Adipocyte (in vitro differentiated cells): Measurements from ENCODE around the gene KCNIP1.

Experiments
- DNase-seq: peaks from one replicate; pipeline ENCODE4 v3.0.0-alpha.2; 2015; ENCODE audit warnings: low read depth
- H3K27me3 ChIP-seq: replicated peaks from 2 replicates; pipeline ENCODE4 v1.7.0; 2013; ENCODE audit warnings: mild to moderate bottlenecking, low read length, moderate library complexity; ENCODE audit not compliant: control insufficient read depth, insufficient read depth
- H3K36me3 ChIP-seq: 2 replicates; pipeline ENCODE4 v1.7.0; 2013; ENCODE audit warnings: low read length, mild to moderate bottlenecking, moderate library complexity; ENCODE audit not compliant: control insufficient read depth, insufficient read depth, severe bottlenecking
- H3K4me1 ChIP-seq: 2 replicates; pipeline ENCODE4 v1.7.0; 2013; ENCODE audit warnings: mild to moderate bottlenecking, low read length, moderate library complexity; ENCODE audit not compliant: control insufficient read depth, insufficient read depth
- H3K4me3 ChIP-seq: 2 replicates; pipeline ENCODE4 v1.7.0; 2013; ENCODE audit warnings: mild to moderate bottlenecking, low read length, moderate library complexity
- H3K9ac ChIP-seq: 2 replicates; pipeline ENCODE4 v1.7.0; 2013; ENCODE audit warnings: mild to moderate bottlenecking, low read length, moderate library complexity
- H3K9me3 ChIP-seq: 2 replicates; pipeline ENCODE4 v1.7.0; 2013; ENCODE audit warnings: mild to moderate bottlenecking, low read length, moderate library complexity; ENCODE audit not compliant: control insufficient read depth

Gene KCNIP1

GRCh38 chr5:170473642-170474041, 30.2 kb upstream of the KCNIP1 start:
- DNase-seq = no peak
- peaks cover 7% of the 10 kb centered on the region for H3K9me3 ChIP-seq
- H3K4me1 ChIP-seq = no peaks in the 10 kb centered on the region
- H3K9ac ChIP-seq = no peak overlapping the region
- H3K27me3 ChIP-seq = peaks cover 16% of the 10 kb centered on the region
- H3K36me3 ChIP-seq = no peaks in the 10 kb centered on the region
- H3K4me3 ChIP-seq = no peak overlapping the region

- Histone ChIP-seq H3K36me3 (no peaks in the 10 kb centered on the region), H3K9me3 (peaks cover 7% of the 10 kb centered on the region), H3K4me1 (no peaks in the 10 kb centered on the region), H3K9ac (no peak overlapping the region), H3K27me3 (peaks cover 16% of the 10 kb centered on the region), H3K4me3 (no peak overlapping the region)
- no peak for DNase-seq
Observed at GRCh38 chr5:170474489-170475274, 29.1 kb upstream of the KCNIP1 start.

GRCh38 chr5:170475294-170476000, 28.4 kb upstream of the KCNIP1 start:
- Histone ChIP-seq H3K36me3 (no peaks in the 10 kb centered on the region), H3K27me3 (peaks cover 16% of the 10 kb centered on the region), H3K9ac (no peak overlapping the region), H3K4me3 (no peak overlapping the region), H3K9me3 (peaks cover 7% of the 10 kb centered on the region), H3K4me1 (no peaks in the 10 kb centered on the region)
- DNase-seq = no peak

- Histone ChIP-seq H3K9ac (no peak overlapping the region), H3K4me3 (no peak overlapping the region), H3K9me3 (peaks cover 7% of the 10 kb centered on the region), H3K27me3 (peaks cover 16% of the 10 kb centered on the region), H3K4me1 (no peaks in the 10 kb centered on the region), H3K36me3 (no peaks in the 10 kb centered on the region)
- DNase-seq = no peak
Observed at GRCh38 chr5:170476704-170477103, 27.1 kb upstream of the KCNIP1 start.

- Histone ChIP-seq H3K9me3 (peaks cover 7% of the 10 kb centered on the region), H3K4me3 (no peak overlapping the region), H3K27me3 (peaks cover 16% of the 10 kb centered on the region), H3K4me1 (peaks cover 7% of the 10 kb centered on the region), H3K9ac (no peak overlapping the region), H3K36me3 (no peaks in the 10 kb centered on the region)
- DNase-seq = no peak
Observed at GRCh38 chr5:170477906-170478305, 25.9 kb upstream of the KCNIP1 start.

- Histone ChIP-seq H3K4me3 (no peak overlapping the region), H3K9me3 (peaks cover 7% of the 10 kb centered on the region), H3K4me1 (peaks cover 8% of the 10 kb centered on the region), H3K9ac (no peak overlapping the region), H3K27me3 (peaks cover 16% of the 10 kb centered on the region), H3K36me3 (no peaks in the 10 kb centered on the region)
- DNase-seq = no peak
Observed at GRCh38 chr5:170478306-170478705, 25.5 kb upstream of the KCNIP1 start.

GRCh38 chr5:170479484-170479883, 24.3 kb upstream of the KCNIP1 start:
- no peak overlapping the region for H3K4me3 ChIP-seq
- H3K9me3 ChIP-seq = peaks cover 7% of the 10 kb centered on the region
- H3K4me1 ChIP-seq = peaks cover 10% of the 10 kb centered on the region
- H3K36me3 ChIP-seq = no peaks in the 10 kb centered on the region
- no peak for DNase-seq
- H3K27me3 ChIP-seq = peaks cover 12% of the 10 kb centered on the region
- H3K9ac ChIP-seq = no peak overlapping the region

- H3K27me3 ChIP-seq = peaks cover 11% of the 10 kb centered on the region
- no peak overlapping the region for H3K4me3 ChIP-seq
- no peak overlapping the region for H3K9ac ChIP-seq
- peaks cover 14% of the 10 kb centered on the region for H3K4me1 ChIP-seq
- no peak for DNase-seq
- no peaks in the 10 kb centered on the region for H3K9me3 ChIP-seq
- no peaks in the 10 kb centered on the region for H3K36me3 ChIP-seq
Observed at GRCh38 chr5:170480260-170480659, 23.6 kb upstream of the KCNIP1 start.

GRCh38 chr5:170481849-170482248, 22.0 kb upstream of the KCNIP1 start:
- Histone ChIP-seq H3K9ac (no peak overlapping the region), H3K27me3 (peaks cover 11% of the 10 kb centered on the region), H3K4me3 (no peak overlapping the region), H3K36me3 (no peaks in the 10 kb centered on the region), H3K4me1 (peaks cover 26% of the 10 kb centered on the region), H3K9me3 (no peaks in the 10 kb centered on the region)
- no peak for DNase-seq

GRCh38 chr5:170482511-170482910, 21.3 kb upstream of the KCNIP1 start:
- Histone ChIP-seq H3K9me3 (no peaks in the 10 kb centered on the region), H3K9ac (no peak overlapping the region), H3K27me3 (peaks cover 11% of the 10 kb centered on the region), H3K4me3 (no peak overlapping the region), H3K36me3 (no peaks in the 10 kb centered on the region), H3K4me1 (peaks cover 32% of the 10 kb centered on the region)
- DNase-seq = no peak

- no peak for DNase-seq
- Histone ChIP-seq H3K4me1 (peaks cover 44% of the 10 kb centered on the region), H3K9me3 (no peaks in the 10 kb centered on the region)
Observed at GRCh38 chr5:170483701-170484458, 19.9 kb upstream of the KCNIP1 start.

More at GRCh38 chr5:170483701-170484458, 19.9 kb upstream of the KCNIP1 start:
- Histone ChIP-seq H3K27me3 (no peaks in the 10 kb centered on the region), H3K4me3 (no peak overlapping the region), H3K9ac (no peak overlapping the region), H3K36me3 (no peaks in the 10 kb centered on the region)
